ENCODE results near the gene RPTOR. TPM values are rescaled to one million over a fixed set of nuclear protein-coding genes. Genes with fewer than 3 reads are reported as not detected.

The RPTOR gene
- total RNA-seq, 1 donor from 2014 or later, result 65.9 TPM

DNA sequence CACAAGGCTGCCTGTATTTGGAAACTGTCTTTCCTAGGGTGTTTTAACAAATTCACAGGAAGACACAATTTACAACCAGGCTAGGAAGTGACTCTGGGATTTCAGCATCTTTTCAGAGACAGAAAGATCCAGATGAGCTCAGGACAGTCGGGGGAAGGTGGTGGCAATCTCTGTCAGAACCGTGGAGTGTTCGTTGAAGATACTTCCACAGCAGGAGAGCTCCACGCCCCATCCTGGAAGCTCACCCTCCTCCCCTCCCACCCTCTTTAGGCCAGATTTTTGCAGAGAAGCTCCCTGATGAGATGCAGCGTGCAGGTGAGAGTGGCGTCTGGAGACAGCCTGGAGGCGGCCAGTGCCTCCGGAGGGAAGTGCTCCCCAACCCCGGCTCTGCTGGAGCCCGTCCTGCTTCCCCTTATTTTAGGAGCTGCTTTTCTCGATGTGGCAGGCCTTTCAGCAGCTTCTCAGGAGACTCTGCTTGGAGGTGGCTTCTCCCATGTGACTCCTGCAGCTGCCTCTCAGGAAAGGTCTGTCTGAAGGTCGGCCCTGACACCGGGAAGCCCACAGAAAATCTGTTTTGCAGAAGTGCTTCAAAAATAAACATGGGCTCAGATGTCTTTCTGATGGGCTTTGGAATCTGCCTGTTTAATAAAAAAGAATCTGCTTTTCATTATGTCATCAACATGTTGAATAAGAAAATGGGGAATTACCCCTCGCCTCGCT is 260.6 kb downstream of the RPTOR start:
- Mint-ChIP-seq H3K27me3 (no peaks in the 10 kb centered on the region), H3K36me3 (ENCODE audit: low read depth) (peaks cover 26% of the 10 kb centered on the region), H3K9me3 (peaks cover 10% of the 10 kb centered on the region), H3K27ac (no peak overlapping the region), H3K4me1 (peaks cover 5% of the 10 kb centered on the region), H3K4me3 (no peak overlapping the region)
- ATAC-seq (ENCODE audit: low read depth) (no peak), DNase-seq (no peak)
- POLR2A ChIA-PET, result no interaction called here
- TF ChIP-seq, protein P1, sequence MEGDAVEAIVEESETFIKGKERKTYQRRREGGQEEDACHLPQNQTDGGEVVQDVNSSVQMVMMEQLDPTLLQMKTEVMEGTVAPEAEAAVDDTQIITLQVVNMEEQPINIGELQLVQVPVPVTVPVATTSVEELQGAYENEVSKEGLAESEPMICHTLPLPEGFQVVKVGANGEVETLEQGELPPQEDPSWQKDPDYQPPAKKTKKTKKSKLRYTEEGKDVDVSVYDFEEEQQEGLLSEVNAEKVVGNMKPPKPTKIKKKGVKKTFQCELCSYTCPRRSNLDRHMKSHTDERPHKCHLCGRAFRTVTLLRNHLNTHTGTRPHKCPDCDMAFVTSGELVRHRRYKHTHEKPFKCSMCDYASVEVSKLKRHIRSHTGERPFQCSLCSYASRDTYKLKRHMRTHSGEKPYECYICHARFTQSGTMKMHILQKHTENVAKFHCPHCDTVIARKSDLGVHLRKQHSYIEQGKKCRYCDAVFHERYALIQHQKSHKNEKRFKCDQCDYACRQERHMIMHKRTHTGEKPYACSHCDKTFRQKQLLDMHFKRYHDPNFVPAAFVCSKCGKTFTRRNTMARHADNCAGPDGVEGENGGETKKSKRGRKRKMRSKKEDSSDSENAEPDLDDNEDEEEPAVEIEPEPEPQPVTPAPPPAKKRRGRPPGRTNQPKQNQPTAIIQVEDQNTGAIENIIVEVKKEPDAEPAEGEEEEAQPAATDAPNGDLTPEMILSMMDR (IDR thresholded peaks at IDR 0.05), result no peak
- intact Hi-C loops (cut with micrococcal nuclease), result no loop called here
- CTCF ChIA-PET, result no interaction called here

DNA sequence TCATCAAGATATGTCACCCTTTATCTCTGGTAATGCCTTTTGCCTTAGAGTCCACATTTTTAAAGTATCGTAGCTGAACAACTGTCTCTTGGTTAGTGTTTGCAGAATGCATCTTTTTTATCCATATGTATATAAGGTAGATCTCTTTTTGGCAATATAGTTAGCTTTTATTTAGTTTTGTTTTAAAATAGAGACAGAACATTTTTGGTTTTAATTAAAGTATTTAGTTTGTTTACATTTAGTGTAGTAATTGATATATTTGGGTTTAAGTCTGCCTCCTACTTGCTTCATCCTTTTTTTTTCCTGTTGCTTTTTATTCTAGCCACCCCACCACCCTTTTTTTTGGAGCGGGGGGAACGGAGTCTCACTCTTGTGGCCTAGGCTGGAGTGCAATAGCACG is 262.4 kb downstream of the RPTOR start:
- intact Hi-C loops (cut with micrococcal nuclease), result no loop called here
- peaks cover 10% of the 10 kb centered on the region for H3K9me3 Mint-ChIP-seq
- H3K4me3 Mint-ChIP-seq, result no peak overlapping the region
- TF ChIP-seq, protein P1 (IDR thresholded peaks at IDR 0.05), result no peak
- peaks cover 26% of the 10 kb centered on the region for H3K36me3 Mint-ChIP-seq (ENCODE audit: low read depth)
- no peak overlapping the region for H3K27ac Mint-ChIP-seq
- H3K4me1 Mint-ChIP-seq, result peaks cover 21% of the 10 kb centered on the region
- CTCF ChIA-PET, result no interaction called here
- H3K27me3 Mint-ChIP-seq, result no peaks in the 10 kb centered on the region
- POLR2A ChIA-PET, result no interaction called here
- no peak for DNase-seq
- ATAC-seq (ENCODE audit: low read depth), result no peak

DNA sequence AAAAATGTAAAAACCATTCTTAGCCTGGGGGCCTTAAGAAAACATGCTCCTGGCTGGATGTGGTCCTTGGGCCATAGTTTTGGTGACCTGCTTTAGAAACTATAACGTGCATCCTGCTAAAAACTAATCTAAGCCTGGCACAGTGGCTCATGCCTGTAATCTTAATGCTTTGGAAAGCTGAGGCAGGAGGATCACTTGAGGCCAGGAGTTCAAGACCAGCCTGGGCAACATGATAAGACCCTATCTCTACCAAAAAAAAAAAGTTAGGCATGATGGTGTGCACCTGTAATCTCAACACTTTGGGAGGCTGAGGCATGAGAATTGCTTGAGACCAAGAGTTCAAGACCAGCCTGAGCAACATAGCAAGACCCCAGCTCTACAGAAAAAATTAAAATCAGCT is 263.2 kb downstream of the RPTOR start:
- H3K36me3 Mint-ChIP-seq (ENCODE audit: low read depth), result peaks cover 34% of the 10 kb centered on the region
- no peaks in the 10 kb centered on the region for H3K27me3 Mint-ChIP-seq
- ATAC-seq (ENCODE audit: low read depth) (no peak), DNase-seq (no peak)
- ChIA-PET POLR2A (no interaction called here), CTCF (no interaction called here)
- intact Hi-C loops (cut with micrococcal nuclease), result no loop called here
- H3K27ac Mint-ChIP-seq, result no peak overlapping the region
- no peak overlapping the region for H3K4me3 Mint-ChIP-seq
- TF ChIP-seq, protein P1 (IDR thresholded peaks at IDR 0.05), result no peak
- H3K9me3 Mint-ChIP-seq, result peaks cover 10% of the 10 kb centered on the region
- H3K4me1 Mint-ChIP-seq, result peaks cover 28% of the 10 kb centered on the region

DNA sequence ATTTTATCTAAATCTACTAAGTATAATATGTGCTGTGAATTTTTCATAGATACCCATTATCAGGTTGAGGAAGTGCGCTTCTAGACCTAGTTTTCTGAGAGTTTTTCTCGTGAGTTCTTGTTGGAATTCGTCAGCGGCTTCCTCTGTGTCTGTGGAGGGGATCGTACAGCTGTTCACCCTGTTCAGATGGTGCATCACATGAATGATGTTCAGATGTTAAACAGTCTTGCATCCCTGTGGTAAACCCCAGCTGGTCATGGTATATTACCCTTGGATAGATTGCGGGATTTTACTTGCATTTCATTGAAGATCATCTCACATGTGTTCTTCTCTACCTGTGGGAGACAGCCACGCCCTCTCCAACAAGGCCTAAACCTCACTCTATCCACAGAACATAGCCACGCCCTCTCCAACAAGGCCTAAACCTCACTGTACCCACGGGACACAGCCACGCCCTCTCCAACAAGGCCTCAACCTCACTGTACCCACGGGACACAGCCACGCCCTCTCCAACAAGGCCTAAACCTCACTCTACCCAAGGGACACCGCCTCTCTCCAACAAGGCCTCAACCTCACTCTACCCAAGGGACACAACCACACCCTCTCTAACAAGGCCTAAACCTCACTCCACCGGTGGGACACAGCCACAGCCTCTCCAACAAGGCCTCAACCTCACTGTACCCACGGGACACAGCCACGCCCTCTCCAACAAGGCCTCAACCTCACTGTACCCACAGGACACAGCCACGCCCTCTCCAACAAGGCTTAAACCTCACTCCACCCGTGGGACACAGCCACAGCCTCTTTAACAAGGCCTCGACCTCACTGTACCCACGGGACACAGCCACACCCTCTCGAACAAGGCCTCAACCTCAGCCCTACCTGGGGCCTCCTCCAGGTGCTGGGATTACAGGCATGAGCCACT is 266.8 kb downstream of the RPTOR start:
- CTCF ChIA-PET, result no interaction called here
- POLR2A ChIA-PET, result no interaction called here
- DNase-seq (no peak), ATAC-seq (ENCODE audit: low read depth) (peak; percentile 97)
- TF ChIP-seq, protein P1 (IDR thresholded peaks at IDR 0.05), result no peak
- Mint-ChIP-seq H3K36me3 (ENCODE audit: low read depth) (peaks cover 31% of the 10 kb centered on the region), H3K27me3 (no peaks in the 10 kb centered on the region), H3K9me3 (peaks cover 7% of the 10 kb centered on the region), H3K27ac (peak overlapping the region; percentile 79), H3K4me1 (peaks cover 33% of the 10 kb centered on the region), H3K4me3 (no peak overlapping the region)
- intact Hi-C loops (cut with micrococcal nuclease), result no loop called here
